H9 (cell line): Measurements from ENCODE around the gene MVD. TPM values are rescaled to one million over a fixed set of nuclear protein-coding genes. Genes with fewer than 3 reads are reported as not detected.

Experiments used
- DNase-seq: peaks from one replicate; pipeline ENCODE4 v3.0.0-alpha.2; 2017
- H2AFZ ChIP-seq: one replicate; pipeline ENCODE4 v1.6.1; 2013; ENCODE audit warnings: mild to moderate bottlenecking, low read length, control low read depth, moderate library complexity
- H2AK5ac ChIP-seq: 2 replicates; pipeline ENCODE4 v1.6.1; 2013; ENCODE audit warnings: low read length, control low read depth, mixed read lengths; ENCODE audit not compliant: insufficient read length
- H2BK120ac ChIP-seq: one replicate; pipeline ENCODE4 v1.6.1; 2013; ENCODE audit warnings: low read depth, mild to moderate bottlenecking, low read length, control low read depth, inconsistent platforms; ENCODE audit not compliant: poor library complexity, severe bottlenecking
- H2BK12ac ChIP-seq: 2 replicates; pipeline ENCODE4 v1.6.1; 2013; ENCODE audit warnings: low read length, control low read depth, mixed read lengths, low read depth; ENCODE audit not compliant: insufficient read length
- H2BK15ac ChIP-seq: 2 replicates; pipeline ENCODE4 v1.6.1; 2013; ENCODE audit warnings: low read depth, low read length, control low read depth
- H2BK20ac ChIP-seq: one replicate; pipeline ENCODE4 v1.6.1; 2013; ENCODE audit warnings: low read depth, mild to moderate bottlenecking, low read length, control low read depth, inconsistent platforms; ENCODE audit not compliant: poor library complexity, severe bottlenecking
- H2BK5ac ChIP-seq: 2 replicates; pipeline ENCODE4 v1.6.1; 2013; ENCODE audit warnings: low read length, control low read depth, mixed read lengths; ENCODE audit not compliant: insufficient read length
- H3K14ac ChIP-seq: 2 replicates; pipeline ENCODE4 v1.6.1; 2013; ENCODE audit warnings: low read length, control low read depth; ENCODE audit not compliant: insufficient read depth
- H3K18ac ChIP-seq: 2 replicates; pipeline ENCODE4 v1.6.1; 2013; ENCODE audit warnings: low read depth, mild to moderate bottlenecking, mixed read lengths, low read length, control low read depth; ENCODE audit not compliant: insufficient read length
- H3K23ac ChIP-seq: 2 replicates; pipeline ENCODE4 v1.6.1; 2013; ENCODE audit warnings: low read length, control low read depth, mixed read lengths, low read depth; ENCODE audit not compliant: insufficient read length
- H3K23me2 ChIP-seq: 2 replicates; pipeline ENCODE4 v1.6.1; 2013; ENCODE audit warnings: low read depth, mild to moderate bottlenecking, mixed read lengths, low read length, control low read depth; ENCODE audit not compliant: insufficient read length, poor library complexity, severe bottlenecking
- H3K27ac ChIP-seq: 2 replicates; pipeline ENCODE4 v1.5.1; 2013; ENCODE audit warnings: low read length, control low read depth, mixed read lengths, low read depth; ENCODE audit not compliant: insufficient read length
- H3K27me3 ChIP-seq: 2 replicates; pipeline ENCODE4 v1.6.1; 2013; ENCODE audit warnings: low read length, control low read depth, inconsistent platforms; ENCODE audit not compliant: insufficient read depth
- H3K4ac ChIP-seq: 2 replicates; pipeline ENCODE4 v1.6.1; 2013; ENCODE audit warnings: low read depth, mild to moderate bottlenecking, control low read depth, inconsistent platforms, low read length, moderate library complexity
- H3K4me1 ChIP-seq: 2 replicates; pipeline ENCODE4 v1.6.1; 2013; ENCODE audit warnings: low read length, control low read depth, inconsistent platforms; ENCODE audit not compliant: insufficient read depth
- H3K4me2 ChIP-seq: 2 replicates; pipeline ENCODE4 v1.6.1; 2013; ENCODE audit warnings: low read length, control low read depth, mixed read lengths; ENCODE audit not compliant: insufficient read length, insufficient read depth
- H3K56ac ChIP-seq: 2 replicates; pipeline ENCODE4 v1.6.1; 2013; ENCODE audit warnings: low read depth, mild to moderate bottlenecking, mixed read lengths, low read length, control low read depth; ENCODE audit not compliant: insufficient read length
- H3K79me1 ChIP-seq: 2 replicates; pipeline ENCODE4 v1.6.1; 2013; ENCODE audit warnings: low read depth, mild to moderate bottlenecking, moderate library complexity, low read length, control low read depth, inconsistent platforms; ENCODE audit not compliant: insufficient read depth, poor library complexity, severe bottlenecking
- H3K79me2 ChIP-seq: 2 replicates; pipeline ENCODE4 v1.6.1; 2013; ENCODE audit warnings: low read length, control low read depth, inconsistent platforms; ENCODE audit not compliant: insufficient read depth
- H3K9ac ChIP-seq: 2 replicates; pipeline ENCODE4 v1.6.1; 2013; ENCODE audit warnings: low read length, control low read depth, mixed read lengths; ENCODE audit not compliant: insufficient read length; ENCODE audit errors: extremely low read depth
- H3K9me3 ChIP-seq: one replicate; pipeline ENCODE4 v1.6.1; 2013; ENCODE audit warnings: low read depth, low read length, inconsistent platforms; ENCODE audit not compliant: control insufficient read depth
- H3T11ph ChIP-seq: one replicate; pipeline ENCODE4 v1.6.1; 2013; ENCODE audit warnings: mild to moderate bottlenecking, low read length, control low read depth, inconsistent platforms
- H4K20me1 ChIP-seq: one replicate; pipeline ENCODE4 v1.6.1; 2013; ENCODE audit not compliant: control insufficient read depth, insufficient read length, insufficient read depth
- H4K5ac ChIP-seq: 2 replicates; pipeline ENCODE4 v1.6.1; 2013; ENCODE audit warnings: low read depth, mild to moderate bottlenecking, mixed read lengths, low read length, control low read depth; ENCODE audit not compliant: insufficient read length
- H4K8ac ChIP-seq: replicated peaks from 2 replicates; pipeline ENCODE4 v1.6.1; 2013; ENCODE audit warnings: low read length, control low read depth, mixed read lengths, low read depth; ENCODE audit not compliant: insufficient read length
- H4K91ac ChIP-seq: 2 replicates; pipeline ENCODE4 v1.6.1; 2013; ENCODE audit warnings: low read depth, mild to moderate bottlenecking, moderate library complexity, mixed read lengths, low read length, control low read depth; ENCODE audit not compliant: insufficient read length
- H3K27ac Mint-ChIP-seq, 3 experiments: 2 replicates in 2 of 3; 3 replicates in 1 of 3; pipeline ENCODE4 v1.8.0; 2020 to 2021; ENCODE audit warnings: mixed read lengths in 3 of 3, mild to moderate bottlenecking in 1 of 3, moderate library complexity in 1 of 3
- H3K27me3 Mint-ChIP-seq: 2 replicates; pipeline ENCODE4 v1.8.0; 2021; ENCODE audit warnings: low read depth, mild to moderate bottlenecking, moderate library complexity, mixed read lengths
- H3K36me3 Mint-ChIP-seq, 3 experiments: 2 replicates in 2 of 3; 3 replicates in 1 of 3; pipeline ENCODE4 v1.8.0; 2020 to 2021; ENCODE audit warnings: low read depth in 3 of 3, mixed read lengths in 3 of 3; ENCODE audit not compliant: insufficient read depth in 1 of 3
- H3K4me1 Mint-ChIP-seq, 2 experiments: 2 replicates each; pipeline ENCODE4 v1.8.0; 2020; ENCODE audit warnings: mixed read lengths in 2 of 2
- H3K4me3 Mint-ChIP-seq, 2 experiments: 2 replicates in 1 of 2; 3 replicates in 1 of 2; pipeline ENCODE4 v1.8.0; 2020 to 2021; ENCODE audit warnings: mild to moderate bottlenecking in 2 of 2, mixed read lengths in 2 of 2, moderate library complexity in 1 of 2
- H3K9me3 Mint-ChIP-seq, 2 experiments: 2 replicates in 1 of 2; 3 replicates in 1 of 2; pipeline ENCODE4 v1.8.0; 2020; ENCODE audit warnings: mild to moderate bottlenecking in 2 of 2, mixed read lengths in 2 of 2, moderate library complexity in 1 of 2
- WGBS: extraction: QIAGEN DNeasy Blood & Tissue Kit; methylation state at CpG from one replicate; pipeline ENCODE4 v1.1.7; 2013; ENCODE audit warnings: missing lambda C conversion rate, low lambda C conversion rate, mixed read lengths; ENCODE audit not compliant: insufficient read length; ENCODE audit errors: extremely low coverage; 5-methylcytosine and 5-hydroxymethylcytosine counted together
- total RNA-seq: library from RNA; stranded (reverse); gene quantifications from 2 replicates; pipeline ENCODE4 v1.2.1, GENCODE V29; 2021
- TF ChIP-seq, protein P1 (sequence below): fragments of 200-600 bp; sonication (generic); conservative IDR thresholded peaks from 3 replicates; pipeline ENCODE4 v1.8.0; 2021; ENCODE audit warnings: antibody characterized with exemption, mild to moderate bottlenecking

MVD gene
- total RNA-seq, 1 experiment from 2014 or later: 53.2 TPM

DNA sequence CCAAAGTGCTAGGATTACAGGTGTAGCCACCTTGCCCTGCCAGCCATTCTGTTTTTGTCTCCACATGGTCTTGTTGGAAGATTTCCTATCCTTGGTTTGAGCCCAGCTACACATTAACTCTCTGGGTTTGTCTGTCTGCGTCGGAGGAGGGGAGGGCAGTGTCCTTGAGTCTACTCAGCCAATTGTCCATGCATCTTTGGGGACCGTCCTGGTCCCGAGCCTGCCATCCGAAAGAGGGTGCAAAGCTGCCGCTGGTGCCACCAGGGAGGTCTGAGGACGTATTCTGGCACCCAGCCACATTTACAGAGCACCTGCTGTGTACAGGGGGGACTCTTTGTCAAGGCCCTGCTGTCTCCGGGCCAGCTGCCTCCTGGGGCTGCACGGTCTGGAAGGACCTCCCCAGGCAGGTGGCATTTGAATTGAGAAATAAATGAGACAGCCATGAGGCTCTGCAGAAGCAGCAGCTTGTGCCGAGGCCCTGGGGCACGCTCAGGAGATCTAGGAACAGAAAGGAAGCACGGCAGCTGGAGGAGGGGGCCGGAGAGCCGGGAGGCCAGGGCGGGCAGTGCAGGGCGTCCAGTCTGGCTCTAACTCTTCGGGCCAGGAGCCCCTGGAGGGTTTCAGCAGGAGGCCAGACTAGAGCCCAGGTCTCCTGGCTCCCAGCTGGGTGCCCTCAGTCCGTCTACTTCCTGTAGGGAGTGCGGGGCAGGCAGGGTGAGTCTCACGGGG lies 13.5 kb downstream of the MVD start:
- TF ChIP-seq, protein P1, sequence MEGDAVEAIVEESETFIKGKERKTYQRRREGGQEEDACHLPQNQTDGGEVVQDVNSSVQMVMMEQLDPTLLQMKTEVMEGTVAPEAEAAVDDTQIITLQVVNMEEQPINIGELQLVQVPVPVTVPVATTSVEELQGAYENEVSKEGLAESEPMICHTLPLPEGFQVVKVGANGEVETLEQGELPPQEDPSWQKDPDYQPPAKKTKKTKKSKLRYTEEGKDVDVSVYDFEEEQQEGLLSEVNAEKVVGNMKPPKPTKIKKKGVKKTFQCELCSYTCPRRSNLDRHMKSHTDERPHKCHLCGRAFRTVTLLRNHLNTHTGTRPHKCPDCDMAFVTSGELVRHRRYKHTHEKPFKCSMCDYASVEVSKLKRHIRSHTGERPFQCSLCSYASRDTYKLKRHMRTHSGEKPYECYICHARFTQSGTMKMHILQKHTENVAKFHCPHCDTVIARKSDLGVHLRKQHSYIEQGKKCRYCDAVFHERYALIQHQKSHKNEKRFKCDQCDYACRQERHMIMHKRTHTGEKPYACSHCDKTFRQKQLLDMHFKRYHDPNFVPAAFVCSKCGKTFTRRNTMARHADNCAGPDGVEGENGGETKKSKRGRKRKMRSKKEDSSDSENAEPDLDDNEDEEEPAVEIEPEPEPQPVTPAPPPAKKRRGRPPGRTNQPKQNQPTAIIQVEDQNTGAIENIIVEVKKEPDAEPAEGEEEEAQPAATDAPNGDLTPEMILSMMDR: no peak
- Histone ChIP-seq H3K23ac (no peak overlapping the region), H3K14ac (no peak overlapping the region), H3K27me3 (no peaks in the 10 kb centered on the region), H3K79me2 (no peaks in the 10 kb centered on the region), H3K4me1 (no peaks in the 10 kb centered on the region; the same call in 1 of the 2 replicates), H4K91ac (no peak overlapping the region), H2BK5ac (no peak overlapping the region), H4K20me1 (no peaks in the 10 kb centered on the region), H3K56ac (no peak overlapping the region), H2AFZ (no peak overlapping the region), H3K27ac (no peak overlapping the region), H3K4me2 (peak overlapping the region; percentile 66), H2BK12ac (no peak overlapping the region), H3K9ac (no peak overlapping the region), H3K4ac (no peak overlapping the region), H3K18ac (no peak overlapping the region), H2AK5ac (no peak overlapping the region), H2BK15ac (no peak overlapping the region), H3K9me3 (no peaks in the 10 kb centered on the region), H2BK120ac (no peak overlapping the region), H4K5ac (no peak overlapping the region), H3T11ph (no peak overlapping the region), H2BK20ac (no peak overlapping the region), H4K8ac (no peak overlapping the region), H3K79me1 (peaks cover 3% of the 10 kb centered on the region), H3K23me2 (peaks cover 17% of the 10 kb centered on the region)
- peak overlapping the region in 1 of 3 experiments; percentile 63; a peak in 2 of 7 replicates for H3K27ac Mint-ChIP-seq
- H3K27me3 Mint-ChIP-seq: no peaks in the 10 kb centered on the region
- no peaks in the 10 kb centered on the region; a peak in 1 of 5 replicates for H3K9me3 Mint-ChIP-seq
- H3K4me1 Mint-ChIP-seq: peaks cover 8 to 12% of the 10 kb centered on the region in 2 experiments
- DNase-seq: no peak
- peak overlapping the region; percentile 83 to 91 for H3K4me3 Mint-ChIP-seq
- WGBS: no CpG with 5 or more reads among the region's 20 CpGs
- peaks cover 3 to 21% (median 20%) of the 10 kb centered on the region in 3 experiments; a peak in 6 of 7 replicates for H3K36me3 Mint-ChIP-seq
